H9 (cell line): ENCODE measurements around the gene FMO3. TPM values are rescaled to one million over a fixed set of nuclear protein-coding genes. Genes with fewer than 3 reads are reported as not detected.

Experiments
- DNase-seq: peaks from one replicate; pipeline ENCODE4 v3.0.0-alpha.2; 2017
- H2AFZ ChIP-seq: one replicate; pipeline ENCODE4 v1.6.1; 2013; ENCODE audit warnings: mild to moderate bottlenecking, low read length, control low read depth, moderate library complexity
- H2AK5ac ChIP-seq: 2 replicates; pipeline ENCODE4 v1.6.1; 2013; ENCODE audit warnings: low read length, control low read depth, mixed read lengths; ENCODE audit not compliant: insufficient read length
- H2BK120ac ChIP-seq: one replicate; pipeline ENCODE4 v1.6.1; 2013; ENCODE audit warnings: low read depth, mild to moderate bottlenecking, low read length, control low read depth, inconsistent platforms; ENCODE audit not compliant: poor library complexity, severe bottlenecking
- H2BK12ac ChIP-seq: 2 replicates; pipeline ENCODE4 v1.6.1; 2013; ENCODE audit warnings: low read length, control low read depth, mixed read lengths, low read depth; ENCODE audit not compliant: insufficient read length
- H2BK15ac ChIP-seq: 2 replicates; pipeline ENCODE4 v1.6.1; 2013; ENCODE audit warnings: low read depth, low read length, control low read depth
- H2BK20ac ChIP-seq: one replicate; pipeline ENCODE4 v1.6.1; 2013; ENCODE audit warnings: low read depth, mild to moderate bottlenecking, low read length, control low read depth, inconsistent platforms; ENCODE audit not compliant: poor library complexity, severe bottlenecking
- H2BK5ac ChIP-seq: 2 replicates; pipeline ENCODE4 v1.6.1; 2013; ENCODE audit warnings: low read length, control low read depth, mixed read lengths; ENCODE audit not compliant: insufficient read length
- H3K14ac ChIP-seq: 2 replicates; pipeline ENCODE4 v1.6.1; 2013; ENCODE audit warnings: low read length, control low read depth; ENCODE audit not compliant: insufficient read depth
- H3K18ac ChIP-seq: 2 replicates; pipeline ENCODE4 v1.6.1; 2013; ENCODE audit warnings: low read depth, mild to moderate bottlenecking, mixed read lengths, low read length, control low read depth; ENCODE audit not compliant: insufficient read length
- H3K23ac ChIP-seq: 2 replicates; pipeline ENCODE4 v1.6.1; 2013; ENCODE audit warnings: low read length, control low read depth, mixed read lengths, low read depth; ENCODE audit not compliant: insufficient read length
- H3K23me2 ChIP-seq: 2 replicates; pipeline ENCODE4 v1.6.1; 2013; ENCODE audit warnings: low read depth, mild to moderate bottlenecking, mixed read lengths, low read length, control low read depth; ENCODE audit not compliant: insufficient read length, poor library complexity, severe bottlenecking
- H3K27ac ChIP-seq: 2 replicates; pipeline ENCODE4 v1.5.1; 2013; ENCODE audit warnings: low read length, control low read depth, mixed read lengths, low read depth; ENCODE audit not compliant: insufficient read length
- H3K27me3 ChIP-seq: 2 replicates; pipeline ENCODE4 v1.6.1; 2013; ENCODE audit warnings: low read length, control low read depth, inconsistent platforms; ENCODE audit not compliant: insufficient read depth
- H3K4ac ChIP-seq: 2 replicates; pipeline ENCODE4 v1.6.1; 2013; ENCODE audit warnings: low read depth, mild to moderate bottlenecking, control low read depth, inconsistent platforms, low read length, moderate library complexity
- H3K4me1 ChIP-seq: 2 replicates; pipeline ENCODE4 v1.6.1; 2013; ENCODE audit warnings: low read length, control low read depth, inconsistent platforms; ENCODE audit not compliant: insufficient read depth
- H3K4me2 ChIP-seq: 2 replicates; pipeline ENCODE4 v1.6.1; 2013; ENCODE audit warnings: low read length, control low read depth, mixed read lengths; ENCODE audit not compliant: insufficient read length, insufficient read depth
- H3K56ac ChIP-seq: 2 replicates; pipeline ENCODE4 v1.6.1; 2013; ENCODE audit warnings: low read depth, mild to moderate bottlenecking, mixed read lengths, low read length, control low read depth; ENCODE audit not compliant: insufficient read length
- H3K79me1 ChIP-seq: 2 replicates; pipeline ENCODE4 v1.6.1; 2013; ENCODE audit warnings: low read depth, mild to moderate bottlenecking, moderate library complexity, low read length, control low read depth, inconsistent platforms; ENCODE audit not compliant: insufficient read depth, poor library complexity, severe bottlenecking
- H3K79me2 ChIP-seq: 2 replicates; pipeline ENCODE4 v1.6.1; 2013; ENCODE audit warnings: low read length, control low read depth, inconsistent platforms; ENCODE audit not compliant: insufficient read depth
- H3K9ac ChIP-seq: 2 replicates; pipeline ENCODE4 v1.6.1; 2013; ENCODE audit warnings: low read length, control low read depth, mixed read lengths; ENCODE audit not compliant: insufficient read length; ENCODE audit errors: extremely low read depth
- H3K9me3 ChIP-seq: one replicate; pipeline ENCODE4 v1.6.1; 2013; ENCODE audit warnings: low read depth, low read length, inconsistent platforms; ENCODE audit not compliant: control insufficient read depth
- H3T11ph ChIP-seq: one replicate; pipeline ENCODE4 v1.6.1; 2013; ENCODE audit warnings: mild to moderate bottlenecking, low read length, control low read depth, inconsistent platforms
- H4K20me1 ChIP-seq: one replicate; pipeline ENCODE4 v1.6.1; 2013; ENCODE audit not compliant: control insufficient read depth, insufficient read length, insufficient read depth
- H4K5ac ChIP-seq: 2 replicates; pipeline ENCODE4 v1.6.1; 2013; ENCODE audit warnings: low read depth, mild to moderate bottlenecking, mixed read lengths, low read length, control low read depth; ENCODE audit not compliant: insufficient read length
- H4K8ac ChIP-seq: replicated peaks from 2 replicates; pipeline ENCODE4 v1.6.1; 2013; ENCODE audit warnings: low read length, control low read depth, mixed read lengths, low read depth; ENCODE audit not compliant: insufficient read length
- H4K91ac ChIP-seq: 2 replicates; pipeline ENCODE4 v1.6.1; 2013; ENCODE audit warnings: low read depth, mild to moderate bottlenecking, moderate library complexity, mixed read lengths, low read length, control low read depth; ENCODE audit not compliant: insufficient read length
- H3K27ac Mint-ChIP-seq, 3 experiments: 2 replicates in 2 of 3; 3 replicates in 1 of 3; pipeline ENCODE4 v1.8.0; 2020 to 2021; ENCODE audit warnings: mixed read lengths in 3 of 3, mild to moderate bottlenecking in 1 of 3, moderate library complexity in 1 of 3
- H3K27me3 Mint-ChIP-seq: 2 replicates; pipeline ENCODE4 v1.8.0; 2021; ENCODE audit warnings: low read depth, mild to moderate bottlenecking, moderate library complexity, mixed read lengths
- H3K36me3 Mint-ChIP-seq, 3 experiments: 2 replicates in 2 of 3; 3 replicates in 1 of 3; pipeline ENCODE4 v1.8.0; 2020 to 2021; ENCODE audit warnings: low read depth in 3 of 3, mixed read lengths in 3 of 3; ENCODE audit not compliant: insufficient read depth in 1 of 3
- H3K4me1 Mint-ChIP-seq, 2 experiments: 2 replicates each; pipeline ENCODE4 v1.8.0; 2020; ENCODE audit warnings: mixed read lengths in 2 of 2
- H3K4me3 Mint-ChIP-seq, 2 experiments: 2 replicates in 1 of 2; 3 replicates in 1 of 2; pipeline ENCODE4 v1.8.0; 2020 to 2021; ENCODE audit warnings: mild to moderate bottlenecking in 2 of 2, mixed read lengths in 2 of 2, moderate library complexity in 1 of 2
- H3K9me3 Mint-ChIP-seq, 2 experiments: 2 replicates in 1 of 2; 3 replicates in 1 of 2; pipeline ENCODE4 v1.8.0; 2020; ENCODE audit warnings: mild to moderate bottlenecking in 2 of 2, mixed read lengths in 2 of 2, moderate library complexity in 1 of 2
- total RNA-seq: library from RNA; stranded (reverse); gene quantifications from 2 replicates; pipeline ENCODE4 v1.2.1, GENCODE V29; 2021
- TF ChIP-seq, protein P1 (sequence below): fragments of 200-600 bp; sonication (generic); conservative IDR thresholded peaks from 3 replicates; pipeline ENCODE4 v1.8.0; 2021; ENCODE audit warnings: antibody characterized with exemption, mild to moderate bottlenecking

FMO3 gene
- total RNA-seq, 1 experiment from 2014 or later: not detected

DNA sequence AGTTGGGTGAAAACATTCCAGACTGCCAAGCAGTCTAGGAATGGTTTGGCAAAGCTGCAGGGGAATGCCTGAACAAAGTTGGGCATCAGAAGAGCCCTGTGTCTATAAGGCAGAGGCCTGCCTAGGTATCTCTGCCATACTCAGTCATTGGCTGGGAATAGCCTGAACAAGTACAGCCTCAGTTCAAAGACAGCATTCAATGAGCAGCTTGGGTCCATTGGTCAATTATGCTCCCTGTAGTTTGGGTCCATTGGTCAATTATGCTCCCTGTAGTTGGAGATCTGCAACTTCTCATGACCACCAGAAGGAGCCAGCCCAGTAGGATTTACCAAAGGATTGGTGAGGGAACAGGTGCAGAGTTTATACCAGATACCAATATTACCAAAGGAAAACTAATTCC, 31.6 kb downstream of the FMO3 start:
- H3K4me1 Mint-ChIP-seq: peaks cover 3% of the 10 kb centered on the region in 2 experiments; a peak in 3 of 4 replicates
- Histone ChIP-seq H3K79me2 (no peaks in the 10 kb centered on the region), H3K18ac (no peak overlapping the region), H3K27me3 (no peaks in the 10 kb centered on the region), H4K91ac (no peak overlapping the region), H2BK15ac (no peak overlapping the region), H3K9me3 (no peaks in the 10 kb centered on the region), H4K5ac (no peak overlapping the region), H3K9ac (no peak overlapping the region), H3T11ph (no peak overlapping the region), H3K56ac (no peak overlapping the region), H4K8ac (no peak overlapping the region), H2AFZ (no peak overlapping the region), H2BK120ac (no peak overlapping the region), H3K4me2 (no peak overlapping the region), H3K23me2 (no peaks in the 10 kb centered on the region), H4K20me1 (no peaks in the 10 kb centered on the region), H3K79me1 (no peaks in the 10 kb centered on the region), H2BK5ac (no peak overlapping the region), H2BK20ac (no peak overlapping the region), H3K23ac (no peak overlapping the region), H2BK12ac (no peak overlapping the region), H3K27ac (no peak overlapping the region), H3K4me1 (no peaks in the 10 kb centered on the region), H3K4ac (no peak overlapping the region), H2AK5ac (no peak overlapping the region), H3K14ac (no peak overlapping the region)
- H3K36me3 Mint-ChIP-seq: no peaks in the 10 kb centered on the region; a peak in 2 of 7 replicates
- TF ChIP-seq, protein P1, sequence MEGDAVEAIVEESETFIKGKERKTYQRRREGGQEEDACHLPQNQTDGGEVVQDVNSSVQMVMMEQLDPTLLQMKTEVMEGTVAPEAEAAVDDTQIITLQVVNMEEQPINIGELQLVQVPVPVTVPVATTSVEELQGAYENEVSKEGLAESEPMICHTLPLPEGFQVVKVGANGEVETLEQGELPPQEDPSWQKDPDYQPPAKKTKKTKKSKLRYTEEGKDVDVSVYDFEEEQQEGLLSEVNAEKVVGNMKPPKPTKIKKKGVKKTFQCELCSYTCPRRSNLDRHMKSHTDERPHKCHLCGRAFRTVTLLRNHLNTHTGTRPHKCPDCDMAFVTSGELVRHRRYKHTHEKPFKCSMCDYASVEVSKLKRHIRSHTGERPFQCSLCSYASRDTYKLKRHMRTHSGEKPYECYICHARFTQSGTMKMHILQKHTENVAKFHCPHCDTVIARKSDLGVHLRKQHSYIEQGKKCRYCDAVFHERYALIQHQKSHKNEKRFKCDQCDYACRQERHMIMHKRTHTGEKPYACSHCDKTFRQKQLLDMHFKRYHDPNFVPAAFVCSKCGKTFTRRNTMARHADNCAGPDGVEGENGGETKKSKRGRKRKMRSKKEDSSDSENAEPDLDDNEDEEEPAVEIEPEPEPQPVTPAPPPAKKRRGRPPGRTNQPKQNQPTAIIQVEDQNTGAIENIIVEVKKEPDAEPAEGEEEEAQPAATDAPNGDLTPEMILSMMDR: no peak
- DNase-seq: no peak
- no peak overlapping the region for H3K27ac Mint-ChIP-seq
- H3K27me3 Mint-ChIP-seq: no peaks in the 10 kb centered on the region
- no peaks in the 10 kb centered on the region for H3K9me3 Mint-ChIP-seq
- H3K4me3 Mint-ChIP-seq: no peak overlapping the region
